Measurements from ENCODE around the gene DOK5.

DNA sequence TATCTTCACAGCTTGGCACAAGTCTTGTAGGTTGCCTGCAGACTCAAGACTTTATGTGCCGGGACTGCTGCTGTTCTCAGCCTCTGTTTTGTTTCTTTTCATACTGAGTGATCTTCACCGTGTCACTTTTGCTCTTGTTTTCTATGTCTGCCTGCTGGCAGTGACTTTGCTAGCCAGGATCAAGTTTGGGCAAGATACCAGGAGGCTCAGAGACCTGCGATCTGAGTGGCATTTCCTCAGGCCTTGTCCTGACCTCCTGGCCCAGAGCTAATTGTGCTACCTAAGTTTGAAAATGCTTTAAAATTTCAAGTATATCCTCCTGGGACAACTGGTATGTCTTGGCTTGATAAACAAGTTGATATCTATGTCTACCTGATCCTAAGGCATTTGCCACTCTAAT is 57.2 kb downstream of the DOK5 start:
- TF ChIP-seq, protein P1, sequence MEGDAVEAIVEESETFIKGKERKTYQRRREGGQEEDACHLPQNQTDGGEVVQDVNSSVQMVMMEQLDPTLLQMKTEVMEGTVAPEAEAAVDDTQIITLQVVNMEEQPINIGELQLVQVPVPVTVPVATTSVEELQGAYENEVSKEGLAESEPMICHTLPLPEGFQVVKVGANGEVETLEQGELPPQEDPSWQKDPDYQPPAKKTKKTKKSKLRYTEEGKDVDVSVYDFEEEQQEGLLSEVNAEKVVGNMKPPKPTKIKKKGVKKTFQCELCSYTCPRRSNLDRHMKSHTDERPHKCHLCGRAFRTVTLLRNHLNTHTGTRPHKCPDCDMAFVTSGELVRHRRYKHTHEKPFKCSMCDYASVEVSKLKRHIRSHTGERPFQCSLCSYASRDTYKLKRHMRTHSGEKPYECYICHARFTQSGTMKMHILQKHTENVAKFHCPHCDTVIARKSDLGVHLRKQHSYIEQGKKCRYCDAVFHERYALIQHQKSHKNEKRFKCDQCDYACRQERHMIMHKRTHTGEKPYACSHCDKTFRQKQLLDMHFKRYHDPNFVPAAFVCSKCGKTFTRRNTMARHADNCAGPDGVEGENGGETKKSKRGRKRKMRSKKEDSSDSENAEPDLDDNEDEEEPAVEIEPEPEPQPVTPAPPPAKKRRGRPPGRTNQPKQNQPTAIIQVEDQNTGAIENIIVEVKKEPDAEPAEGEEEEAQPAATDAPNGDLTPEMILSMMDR (IDR thresholded peaks at IDR 0.05): no peak
- TF ChIP-seq EP300 (IDR thresholded peaks at IDR 0.05): no peak

All from ovary (tissue), 3 donors.